ENCODE results near the gene CLEC4C.

- TF ChIP-seq CTCF (IDR thresholded peaks at IDR 0.05) (no peak), POLR2AphosphoS5 (IDR thresholded peaks at IDR 0.05; ENCODE audit: insufficient read depth in 1 of 2, low read depth in 1 of 2) (no peak)
Observed at GRCh38 chr12:7705846-7706245, 41.3 kb downstream of the CLEC4C start.

Measured in vagina (tissue), 2 donors.